OCI-LY7 (cell line): Measurements from ENCODE around the gene NDUFAF2. TPM values are rescaled to one million over a fixed set of nuclear protein-coding genes. Genes with fewer than 3 reads are reported as not detected.

Experiments used
- BruUV-seq: library from RNA; stranded (reverse); fragments of 400-500 nt; replicated peaks from 2 replicates; lab custom pipeline; 2021; lab: Mats Ljungman, UMichigan
- CTCF ChIA-PET: fragments of 300-600 bp; sonication (Branson Sonifier 250); formaldehyde crosslinking; loops from one replicate; lab custom pipeline; 2022; ENCODE audit warnings: antibody characterized with exemption; ENCODE audit not compliant: unreplicated experiment; lab: Charles Lee
- POLR2A ChIA-PET: fragments of 300-600 bp; sonication (Branson Sonifier 250); formaldehyde crosslinking; loops from one replicate; lab custom pipeline; 2022; ENCODE audit warnings: antibody characterized with exemption; lab: Charles Lee
- DNase-seq: peaks from one replicate; pipeline ENCODE4 v3.0.0-alpha.2; 2015; ENCODE audit warnings: low spot score
- H2AFZ ChIP-seq: fragments of 200-600 bp; sonication (generic), shearing (Covaris generic); 2 replicates; pipeline ENCODE4 v1.6.1; 2014; ENCODE audit warnings: mild to moderate bottlenecking, antibody characterized with exemption, low read length, moderate library complexity
- H3K27ac ChIP-seq: fragments of 200-600 bp; sonication (generic); 2 replicates; pipeline ENCODE4 v1.5.1; 2014; ENCODE audit warnings: mixed run types, low read depth, mild to moderate bottlenecking, moderate library complexity, low read length, inconsistent platforms; ENCODE audit not compliant: poor library complexity, severe bottlenecking
- H3K36me3 ChIP-seq: fragments of 200-600 bp; sonication (generic); 2 replicates; pipeline ENCODE4 v1.6.1; 2014; ENCODE audit warnings: mild to moderate bottlenecking, antibody characterized with exemption, low read length, moderate library complexity, mixed read lengths; ENCODE audit not compliant: insufficient read depth
- H3K4me1 ChIP-seq: fragments of 200-600 bp; sonication (generic); 2 replicates; pipeline ENCODE4 v1.5.1; 2014; ENCODE audit warnings: mild to moderate bottlenecking, low read length; ENCODE audit not compliant: insufficient read depth, poor library complexity, severe bottlenecking
- H3K4me2 ChIP-seq: fragments of 200-600 bp; sonication (generic); 2 replicates; pipeline ENCODE4 v1.6.1; 2014; ENCODE audit warnings: mild to moderate bottlenecking, low read length
- H3K4me3 ChIP-seq: fragments of 200-600 bp; sonication (generic); 2 replicates; pipeline ENCODE4 v1.5.1; 2014; ENCODE audit warnings: mild to moderate bottlenecking, low read depth, low read length; ENCODE audit not compliant: poor library complexity, severe bottlenecking
- H3K79me2 ChIP-seq: fragments of 200-600 bp; sonication (generic); 2 replicates; pipeline ENCODE4 v1.6.1; 2016; ENCODE audit warnings: low read depth, mild to moderate bottlenecking, low read length, moderate library complexity, mixed read lengths; ENCODE audit not compliant: insufficient read depth
- H3K9me2 ChIP-seq: fragments of 200-600 bp; sonication (generic); 2 replicates; pipeline ENCODE4 v1.6.1; 2016; ENCODE audit warnings: mild to moderate bottlenecking, low read length, mixed read lengths; ENCODE audit not compliant: insufficient read depth
- H3K9me3 ChIP-seq: fragments of 200-600 bp; sonication (generic); 2 replicates; pipeline ENCODE4 v1.6.1; 2014; ENCODE audit warnings: mild to moderate bottlenecking, mixed run types, low read length, mixed read lengths
- H4K20me1 ChIP-seq: fragments of 200-600 bp; sonication (generic); 2 replicates; pipeline ENCODE4 v1.6.1; 2014; ENCODE audit warnings: mild to moderate bottlenecking, antibody characterized with exemption, low read length, moderate library complexity, mixed read lengths; ENCODE audit not compliant: insufficient read depth
- EZH2phosphoT487 ChIP-seq: fragments of 200-600 bp; sonication (generic); IDR thresholded peaks from 2 replicates; pipeline ENCODE4 v1.6.1; 2018; ENCODE audit warnings: low read depth, borderline replicate concordance, mild to moderate bottlenecking, mixed run types, antibody characterized with exemption, low read length, moderate library complexity, mixed read lengths
- intact Hi-C: fragments of 100-400 bp; cut with micrococcal nuclease; formaldehyde crosslinking; loops from one replicate; pipeline ENCODE4 v1.10.0; 2022; ENCODE audit not compliant: unreplicated experiment
- total RNA-seq, 2 experiments: library from RNA; depleted of rRNA in 1 of 2; stranded (reverse); fragments of >200 nt in 1 of 2; shearing (Covaris generic) in 1 of 2; gene quantifications; 2 replicates each; pipeline ENCODE4 v1.2.3, GENCODE V29; 2014 to 2022
- TF ChIP-seq, protein P1 (sequence below): fragments of 200-600 bp; sonication (generic); conservative IDR thresholded peaks from 2 replicates; pipeline ENCODE4 v1.5.1; 2014; ENCODE audit warnings: mild to moderate bottlenecking, antibody characterized with exemption, low read length, moderate library complexity, mixed read lengths

Gene NDUFAF2
- total RNA-seq, 2 experiments from 2014 or later, result 20.8 to 36.8 TPM

DNA sequence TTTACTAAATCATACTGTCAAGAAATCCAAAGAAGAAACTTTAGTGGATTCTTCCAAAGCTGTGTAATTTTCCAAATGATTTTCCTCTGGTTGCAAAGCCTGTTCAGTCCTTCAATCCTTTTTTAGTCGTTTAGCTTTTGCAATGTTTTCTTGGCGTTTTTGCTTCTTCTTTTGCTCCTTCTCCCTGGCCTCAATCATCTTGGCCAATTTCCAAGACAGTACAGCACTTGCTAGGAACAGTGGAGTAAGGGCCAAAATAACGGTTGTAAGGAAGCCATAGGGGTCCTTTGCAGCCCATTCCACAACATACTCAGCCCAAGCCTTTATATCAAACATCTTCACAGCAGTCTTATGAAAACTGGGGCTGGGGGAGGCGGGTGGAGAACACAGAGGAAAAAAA, 214.8 kb downstream of the NDUFAF2 start:
- no peak overlapping the region for H2AFZ ChIP-seq
- POLR2A ChIA-PET, result interaction anchor here (1.1 to 1.5 kb wide), 2 partner anchors 15 to 42 kb away, joined by 3 to 4 read pairs; no protein-coding TSS in a partner anchor
- CTCF ChIA-PET, result no interaction called here
- H3K9me2 ChIP-seq, result no peaks in the 10 kb centered on the region
- H3K27ac ChIP-seq, result no peak overlapping the region
- no peaks in the 10 kb centered on the region for H4K20me1 ChIP-seq
- H3K9me3 ChIP-seq, result no peaks in the 10 kb centered on the region
- BruUV-seq, result no TSS peak
- TF ChIP-seq, protein P1, sequence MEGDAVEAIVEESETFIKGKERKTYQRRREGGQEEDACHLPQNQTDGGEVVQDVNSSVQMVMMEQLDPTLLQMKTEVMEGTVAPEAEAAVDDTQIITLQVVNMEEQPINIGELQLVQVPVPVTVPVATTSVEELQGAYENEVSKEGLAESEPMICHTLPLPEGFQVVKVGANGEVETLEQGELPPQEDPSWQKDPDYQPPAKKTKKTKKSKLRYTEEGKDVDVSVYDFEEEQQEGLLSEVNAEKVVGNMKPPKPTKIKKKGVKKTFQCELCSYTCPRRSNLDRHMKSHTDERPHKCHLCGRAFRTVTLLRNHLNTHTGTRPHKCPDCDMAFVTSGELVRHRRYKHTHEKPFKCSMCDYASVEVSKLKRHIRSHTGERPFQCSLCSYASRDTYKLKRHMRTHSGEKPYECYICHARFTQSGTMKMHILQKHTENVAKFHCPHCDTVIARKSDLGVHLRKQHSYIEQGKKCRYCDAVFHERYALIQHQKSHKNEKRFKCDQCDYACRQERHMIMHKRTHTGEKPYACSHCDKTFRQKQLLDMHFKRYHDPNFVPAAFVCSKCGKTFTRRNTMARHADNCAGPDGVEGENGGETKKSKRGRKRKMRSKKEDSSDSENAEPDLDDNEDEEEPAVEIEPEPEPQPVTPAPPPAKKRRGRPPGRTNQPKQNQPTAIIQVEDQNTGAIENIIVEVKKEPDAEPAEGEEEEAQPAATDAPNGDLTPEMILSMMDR, result no peak
- TF ChIP-seq EZH2phosphoT487, result no peak
- H3K4me1 ChIP-seq, result peaks cover 21% of the 10 kb centered on the region
- intact Hi-C loops, result loop anchor here (5.0 kb wide), 1 partner anchor 213 kb away; the partner anchor contains the start of genes ERCC8 and NDUFAF2
- DNase-seq, result no peak
- peaks cover 46% of the 10 kb centered on the region for H3K79me2 ChIP-seq
- no peak overlapping the region for H3K4me3 ChIP-seq
- H3K4me2 ChIP-seq, result no peak overlapping the region
- peaks cover 59% of the 10 kb centered on the region for H3K36me3 ChIP-seq

DNA sequence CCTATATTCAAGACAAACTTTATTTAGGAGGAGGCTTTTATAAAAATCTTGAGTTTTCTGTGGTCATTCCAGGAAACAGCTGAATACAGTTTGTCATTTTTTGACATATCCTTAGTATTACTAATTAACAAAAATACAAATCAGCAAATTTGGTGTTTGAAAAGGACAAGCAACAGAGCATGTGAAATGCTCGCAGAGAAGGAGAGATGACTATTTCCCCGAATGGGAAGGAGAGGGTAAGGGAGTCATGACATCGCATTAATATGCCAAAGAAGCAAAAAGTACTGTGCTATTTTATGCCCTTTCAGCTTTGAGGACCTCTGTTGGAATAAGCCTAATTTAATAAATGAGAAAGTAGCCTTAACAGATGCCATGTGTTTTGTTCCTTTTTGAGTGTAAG, 215.5 kb downstream of the NDUFAF2 start:
- TSS peak; percentile 50 for BruUV-seq
- POLR2A ChIA-PET, result no interaction called here

DNA sequence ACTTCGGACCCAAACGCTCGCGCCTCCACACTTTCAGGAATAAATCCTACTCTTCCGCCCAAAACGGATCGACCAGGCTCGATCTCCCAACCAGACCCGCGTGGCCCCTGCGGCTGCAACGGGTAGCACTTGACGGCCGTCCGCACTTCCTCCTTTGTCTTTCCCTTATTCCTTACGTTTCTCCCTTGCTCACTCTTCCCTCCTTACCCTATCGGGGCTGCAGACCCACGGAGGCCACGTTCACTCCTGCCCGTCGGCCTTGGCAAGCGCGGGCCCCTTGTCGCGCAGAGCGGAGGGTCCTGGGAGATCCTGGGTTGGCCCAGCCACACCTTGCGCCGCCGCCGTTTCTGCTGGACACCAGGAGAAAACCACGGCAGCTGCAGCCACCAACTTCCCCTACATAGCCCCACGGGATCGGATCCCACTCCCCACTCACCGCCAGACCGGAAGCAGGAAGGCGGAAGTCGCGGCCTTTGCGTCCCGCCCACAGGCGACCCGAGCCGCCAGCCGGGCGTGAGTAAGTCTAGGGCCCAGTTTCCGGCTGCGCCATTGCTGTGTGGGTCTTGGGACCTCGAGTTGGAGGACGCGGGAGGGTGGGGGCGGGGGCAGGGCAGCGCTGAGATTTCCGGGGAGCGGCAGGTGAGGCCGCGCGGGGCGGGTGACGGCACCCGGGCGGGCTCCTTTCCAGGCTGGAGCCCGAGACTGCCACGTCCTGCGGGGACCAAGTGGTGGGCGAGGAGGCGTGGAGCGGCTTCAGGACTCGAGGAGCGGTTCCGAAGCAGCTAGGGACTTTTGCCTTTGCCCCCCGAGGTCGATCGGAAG, 217.2 kb downstream of the NDUFAF2 start, which contains the start of gene SMIM15:
Gene SMIM15 (minus strand): TSS at position 459 of the 822 bp plus-strand sequence. CDS start 2,297 bp downstream, outside the sequence.
- DNase-seq, result peak; percentile 90
- H3K36me3 ChIP-seq, result peaks cover 38% of the 10 kb centered on the region
- H2AFZ ChIP-seq, result peak within 1 kb of the TSS; percentile 87
- CTCF ChIA-PET, result no interaction called here
- peak within 1 kb of the TSS; percentile 91 for H3K4me3 ChIP-seq
- no TSS peak for BruUV-seq
- POLR2A ChIA-PET, result interaction anchor here (0.5 to 1.4 kb wide), 3 partner anchors 13 to 1559 kb away, joined by 3 to 4 read pairs (median 3); no protein-coding TSS in a partner anchor
- TF ChIP-seq, protein P1, result no peak
- TF ChIP-seq EZH2phosphoT487, result no peak
- H3K27ac ChIP-seq, result peak within 1 kb of the TSS; percentile 49
- intact Hi-C loops, result loop anchor here (5.0 kb wide), 1 partner anchor 215 kb away; the partner anchor contains the start of genes ERCC8 and NDUFAF2
- H3K4me2 ChIP-seq, result peak within 1 kb of the TSS; percentile 85
- peaks cover 21% of the 10 kb centered on the region for H3K4me1 ChIP-seq
- no peaks in the 10 kb centered on the region for H3K9me3 ChIP-seq
- H3K79me2 ChIP-seq, result peaks cover 46% of the 10 kb centered on the region
- H4K20me1 ChIP-seq, result no peaks in the 10 kb centered on the region
- no peaks in the 10 kb centered on the region for H3K9me2 ChIP-seq

More for the DNA sequence above, 215.5 kb downstream of the NDUFAF2 start:
- DNase-seq, result no peak
- no peaks in the 10 kb centered on the region for H4K20me1 ChIP-seq
- no peak for TF ChIP-seq EZH2phosphoT487
- no peaks in the 10 kb centered on the region for H3K9me3 ChIP-seq
- H3K4me1 ChIP-seq, result peaks cover 21% of the 10 kb centered on the region
- intact Hi-C loops, result loop anchor here (5.0 kb wide), 1 partner anchor 213 kb away; the partner anchor contains the start of genes ERCC8 and NDUFAF2
- H3K9me2 ChIP-seq, result no peaks in the 10 kb centered on the region
- H2AFZ ChIP-seq, result no peak overlapping the region
- H3K79me2 ChIP-seq, result peaks cover 46% of the 10 kb centered on the region
- peaks cover 55% of the 10 kb centered on the region for H3K36me3 ChIP-seq
- no peak overlapping the region for H3K27ac ChIP-seq
- peak overlapping the region; percentile 91 for H3K4me3 ChIP-seq
- H3K4me2 ChIP-seq, result peak overlapping the region; percentile 85
- CTCF ChIA-PET, result no interaction called here
